GM18873 (cell line): ENCODE data around the gene ZNF180.
"Not testable (repeated sequence)": the region's sequence is repeated elsewhere in the genome, so short reads cannot be mapped to it uniquely, and the experiment has no call there.

Experiments
- ATAC-seq: cut with Tn5 transposase; IDR thresholded peaks from one replicate; pipeline ENCODE4 v1.9.1; 2021; ENCODE audit warnings: mild to moderate bottlenecking, moderate library complexity, moderate number of reproducible peaks; ENCODE audit not compliant: unreplicated experiment, low FRiP score

Gene ZNF180

DNA sequence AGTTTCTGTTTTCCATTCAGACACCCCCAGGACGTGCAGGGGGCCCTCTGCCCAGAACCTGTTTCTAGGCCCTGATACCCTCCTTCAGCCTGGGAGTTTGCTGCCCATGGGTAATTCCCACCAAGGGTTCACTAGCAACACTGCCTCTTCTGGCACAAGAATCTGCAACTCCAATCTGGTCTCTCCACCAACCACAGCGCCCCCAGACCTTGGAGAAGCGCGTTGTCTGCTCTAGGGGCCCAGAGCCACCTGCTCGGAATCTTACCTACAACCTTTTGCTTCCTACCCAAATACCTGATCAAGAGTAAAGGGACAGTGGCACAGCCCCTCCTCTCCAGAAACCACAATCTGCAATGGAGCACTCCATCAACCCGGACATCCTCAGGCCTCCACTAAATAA, 763 bp downstream of the ZNF180 start:
- no peak for ATAC-seq

DNA sequence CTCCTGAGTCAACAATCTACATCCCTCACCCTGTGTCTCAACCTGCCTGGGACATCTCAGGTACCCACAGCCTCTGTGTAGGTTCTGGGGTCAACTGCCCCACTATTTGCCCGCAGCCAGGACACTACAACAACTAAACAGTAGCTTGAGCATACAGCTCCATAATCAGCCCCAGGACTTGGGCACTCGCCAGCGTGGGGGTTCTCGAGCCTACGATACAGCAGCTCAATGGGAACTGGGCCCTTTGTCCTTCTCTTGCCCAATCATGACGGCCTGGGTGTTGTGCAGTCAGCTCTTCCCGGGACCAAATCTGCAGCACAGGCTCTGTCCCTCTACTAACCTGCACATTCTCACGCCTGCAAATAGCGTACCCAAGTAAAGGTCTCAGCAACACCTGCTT, 1.3 kb downstream of the ZNF180 start:
- no peak for ATAC-seq

DNA sequence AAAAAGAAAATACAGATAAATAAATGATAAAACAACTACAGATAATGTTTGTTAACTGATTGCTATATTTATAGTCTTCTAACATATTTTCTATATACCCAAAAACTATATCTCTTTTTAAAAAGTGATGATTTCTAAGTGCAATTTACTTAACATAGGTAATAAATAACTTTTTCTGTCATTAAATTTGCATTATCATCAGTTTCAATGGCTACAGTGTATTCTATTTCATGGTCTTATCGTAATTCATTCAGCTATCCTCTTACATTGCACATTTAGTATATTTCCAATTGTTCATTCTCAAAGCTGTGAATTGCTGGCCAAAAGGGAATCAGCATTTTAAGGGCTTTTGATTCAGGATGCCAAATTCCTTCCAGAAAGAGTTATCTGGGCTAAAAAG, 3.6 kb downstream of the ZNF180 start:
- ATAC-seq = no peak

DNA sequence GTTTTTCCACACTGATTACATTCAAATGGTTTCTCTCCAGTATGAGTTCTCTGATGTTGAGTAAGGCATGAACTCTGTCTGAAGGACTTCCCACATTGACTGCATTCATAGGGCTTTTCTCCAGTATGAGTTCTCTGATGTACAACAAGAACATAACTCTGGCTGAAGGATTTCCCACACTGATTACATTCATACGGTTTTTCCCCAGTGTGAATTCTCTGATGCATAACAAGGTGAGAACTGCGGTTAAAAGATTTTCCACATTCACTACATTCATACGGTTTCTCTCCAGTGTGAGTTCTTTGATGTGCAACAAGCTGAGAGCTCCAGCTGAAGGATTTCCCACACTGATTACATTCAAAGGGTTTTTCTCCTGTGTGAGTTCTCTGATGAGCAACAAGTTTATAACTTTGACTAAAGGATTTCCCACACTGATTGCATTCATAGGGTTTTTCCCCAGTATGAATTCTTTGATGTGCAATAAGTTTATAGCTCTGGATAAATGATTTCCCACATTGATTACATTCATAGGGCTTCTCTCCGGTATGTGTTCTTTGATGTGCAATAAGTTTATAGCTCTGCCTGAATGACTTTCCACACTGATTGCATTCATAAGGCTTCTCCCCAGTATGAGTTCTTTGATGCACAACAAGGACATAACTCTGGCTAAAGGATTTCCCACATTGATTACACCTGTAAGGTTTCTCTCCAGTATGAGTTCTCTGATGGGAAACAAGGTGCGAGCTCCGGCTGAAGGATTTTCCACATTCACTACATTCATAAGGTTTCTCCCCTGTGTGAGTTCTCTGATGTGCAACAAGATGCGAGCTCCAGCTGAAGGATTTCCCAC, 23.5 kb downstream of the ZNF180 start:
- ATAC-seq = no peak

DNA sequence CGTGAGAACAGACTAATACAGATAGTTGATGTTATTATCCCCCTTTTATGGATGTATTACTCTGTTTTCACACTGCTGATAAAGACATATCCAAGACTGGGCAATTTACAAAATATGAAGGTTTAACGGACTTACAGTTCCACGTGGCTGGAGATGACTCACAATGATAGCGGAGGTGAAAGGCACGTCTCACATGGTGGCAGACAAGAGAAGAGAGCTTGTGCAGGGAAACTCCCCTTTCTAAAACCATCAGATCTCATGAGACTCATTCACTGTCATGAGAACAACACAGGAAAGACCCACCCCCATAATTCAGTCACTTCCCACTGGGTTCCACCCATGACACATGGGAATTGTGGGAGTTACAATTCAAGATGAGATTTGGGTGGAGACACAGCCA, 31.6 kb downstream of the ZNF180 start:
- not testable (repeated sequence) for ATAC-seq

DNA sequence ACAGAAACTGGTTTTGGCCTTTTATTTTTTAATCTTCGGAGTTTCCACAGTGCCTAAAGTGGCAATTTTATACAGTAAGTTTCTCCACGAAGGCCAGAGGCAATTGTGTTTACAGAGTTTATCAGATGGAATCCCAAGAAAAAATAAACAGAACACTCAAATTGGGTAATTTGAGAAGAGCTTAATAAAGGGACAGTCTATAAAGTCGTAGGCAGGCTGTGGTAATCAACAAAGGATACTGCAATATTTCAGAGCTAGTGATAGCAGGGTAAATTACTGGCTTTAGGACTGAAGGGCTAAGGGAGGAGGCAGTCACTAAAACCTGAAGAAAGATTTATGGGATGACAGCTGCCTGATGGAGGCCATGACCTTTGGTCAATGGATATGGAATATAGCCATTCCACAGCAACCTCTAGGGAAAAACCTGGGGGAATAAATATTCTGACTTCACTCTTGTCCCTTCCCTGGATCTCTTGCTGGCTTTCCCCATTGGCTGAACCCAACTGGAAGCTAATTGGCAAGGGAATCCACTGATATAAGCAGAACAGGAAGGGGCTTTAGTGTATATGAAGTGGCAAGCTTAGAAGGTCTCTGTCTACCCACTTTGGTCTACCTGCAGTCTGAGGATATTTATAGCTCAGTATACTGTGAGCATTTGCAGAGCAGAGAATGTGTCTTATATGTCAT, 37.6 kb downstream of the ZNF180 start:
- ATAC-seq = not testable (repeated sequence)

DNA sequence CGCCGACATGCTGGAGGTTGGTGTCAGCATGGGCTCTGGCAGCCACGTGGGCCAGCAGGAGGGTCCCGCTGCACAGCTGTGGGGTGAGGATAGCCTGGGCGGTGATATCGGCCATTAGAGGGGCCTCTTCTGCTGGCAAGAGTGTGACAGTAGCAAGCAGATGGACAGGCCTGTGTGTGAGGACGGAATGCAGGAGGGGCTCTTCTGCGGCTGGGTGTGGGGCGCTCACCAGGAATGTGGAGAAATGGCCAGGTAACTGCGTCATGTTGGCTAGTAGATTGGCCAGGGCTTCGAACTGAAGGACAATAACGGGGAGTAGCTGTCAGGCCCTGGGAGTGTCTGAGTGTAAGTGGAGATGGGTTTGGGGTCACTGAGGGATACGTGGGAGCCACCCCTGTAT, 44.3 kb downstream of the ZNF180 start:
- ATAC-seq = not testable (repeated sequence)

DNA sequence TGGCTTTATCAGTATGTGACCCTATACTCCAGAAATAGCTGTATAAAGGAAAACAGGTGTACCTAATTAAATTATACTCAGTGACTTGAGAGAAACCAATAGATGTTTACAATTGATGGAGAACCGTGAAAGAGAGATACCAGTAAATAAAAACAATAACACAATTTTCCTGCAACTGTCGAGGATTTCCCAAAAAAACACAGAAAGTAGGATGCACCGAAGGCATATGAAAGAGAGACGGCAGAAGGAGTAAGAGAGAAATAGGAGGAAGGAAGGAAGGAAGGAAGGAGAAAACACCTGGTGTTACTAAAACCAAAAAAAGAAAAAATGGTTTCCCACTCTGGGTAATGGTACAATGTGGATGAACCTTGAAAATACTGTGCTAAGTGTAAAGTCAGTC, 45.2 kb downstream of the ZNF180 start:
- no peak for ATAC-seq

DNA sequence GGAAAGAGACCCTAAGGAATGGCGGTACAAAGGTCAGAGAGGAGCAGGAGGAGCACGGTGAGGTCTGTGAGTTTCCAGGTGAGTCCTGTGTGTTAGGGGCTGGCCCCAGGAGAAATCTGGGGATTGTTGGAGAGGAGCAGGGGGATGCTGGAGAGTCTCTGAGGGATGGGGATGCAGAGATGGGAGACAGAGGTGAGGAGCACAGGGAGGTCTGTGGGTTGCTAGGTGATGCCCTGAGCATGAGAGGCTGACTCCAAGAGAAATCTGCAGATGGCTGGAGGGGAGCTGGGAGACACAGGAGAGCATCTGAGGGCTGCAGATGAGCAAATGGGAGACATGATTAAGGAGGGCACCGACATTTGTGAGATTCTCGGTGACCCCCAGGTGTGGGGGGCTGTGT, 48.0 kb downstream of the ZNF180 start:
- ATAC-seq = no peak

DNA sequence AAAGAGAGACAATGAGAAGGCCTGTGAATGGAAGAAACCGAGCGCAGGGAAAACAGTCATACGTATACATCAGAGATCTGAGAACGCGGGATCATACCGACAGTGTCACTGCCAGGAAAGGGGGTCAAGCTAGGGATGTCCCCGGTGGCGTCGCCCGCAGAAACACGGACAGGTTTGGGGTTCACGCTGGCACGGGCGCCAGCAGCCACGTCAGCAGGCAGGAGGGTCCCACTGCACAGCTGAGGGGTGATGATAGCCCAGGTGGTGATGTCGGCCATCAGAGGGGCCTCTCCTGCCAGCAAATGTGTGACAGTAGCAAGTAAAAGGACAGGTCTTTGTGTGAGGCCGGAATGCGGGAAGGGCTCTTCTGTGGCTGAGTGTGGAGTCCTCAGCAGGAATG, 48.6 kb downstream of the ZNF180 start:
- no peak for ATAC-seq

DNA sequence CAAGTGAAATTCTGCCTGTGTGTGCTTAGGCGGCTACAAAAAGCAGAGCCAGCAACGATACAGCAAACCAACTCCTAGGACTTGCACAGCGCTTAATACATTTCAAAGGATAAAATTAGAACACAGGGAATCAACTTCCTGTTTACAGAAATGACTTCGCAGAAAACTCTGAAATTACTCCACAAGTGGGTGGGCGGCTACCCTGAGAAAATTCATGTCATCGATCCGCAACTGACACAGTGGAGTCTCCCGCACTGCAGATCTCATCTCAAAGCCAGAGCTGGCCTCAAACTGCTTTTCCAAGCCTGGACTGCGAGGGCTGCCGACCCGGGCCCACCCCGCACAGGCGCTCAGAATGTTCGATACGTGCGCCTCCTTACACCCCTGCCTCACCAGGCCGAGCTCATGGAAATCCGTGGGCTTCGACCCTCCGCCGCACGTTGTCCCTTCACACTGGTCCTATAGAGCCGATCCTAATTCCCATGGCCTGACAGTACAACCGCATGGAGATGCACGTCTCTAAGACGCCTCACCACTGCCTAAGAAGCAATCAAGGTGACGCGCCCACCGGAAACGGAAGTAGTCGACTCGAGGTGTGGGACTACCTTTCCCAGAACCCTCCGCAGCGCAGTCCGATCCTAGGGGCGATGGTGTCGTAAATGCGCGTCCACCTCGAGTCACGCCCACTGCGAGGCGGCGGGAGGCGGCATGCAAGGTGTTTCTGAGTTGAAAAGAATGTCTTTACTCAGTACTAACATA, 52.2 kb downstream of the ZNF180 start, which contains the start of gene ZNF229:
TSS of gene ZNF229 (minus strand) at position 557 of the 759 bp plus-strand sequence. CDS start 5,625 bp downstream, outside the sequence.
- no peak for ATAC-seq

DNA sequence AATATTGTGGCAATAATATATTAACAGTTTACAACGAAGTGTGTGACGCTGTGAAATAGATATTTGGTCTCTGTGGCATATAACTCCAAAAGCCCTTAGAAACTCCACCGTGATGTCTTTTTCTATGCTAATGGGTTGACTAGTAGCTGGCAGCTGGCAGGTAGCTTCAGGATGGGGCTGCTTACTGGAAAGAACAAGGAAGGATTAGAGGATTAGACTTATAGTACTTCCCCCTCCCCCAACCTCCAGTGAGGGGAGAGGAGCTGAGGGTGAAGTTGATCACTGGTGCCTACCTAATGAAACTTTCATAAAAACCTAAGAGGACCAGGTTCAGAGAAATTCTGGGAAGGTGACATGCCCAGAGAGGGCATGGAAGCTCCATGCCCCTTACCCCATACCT, 61.9 kb downstream of the ZNF180 start:
- no peak for ATAC-seq

DNA sequence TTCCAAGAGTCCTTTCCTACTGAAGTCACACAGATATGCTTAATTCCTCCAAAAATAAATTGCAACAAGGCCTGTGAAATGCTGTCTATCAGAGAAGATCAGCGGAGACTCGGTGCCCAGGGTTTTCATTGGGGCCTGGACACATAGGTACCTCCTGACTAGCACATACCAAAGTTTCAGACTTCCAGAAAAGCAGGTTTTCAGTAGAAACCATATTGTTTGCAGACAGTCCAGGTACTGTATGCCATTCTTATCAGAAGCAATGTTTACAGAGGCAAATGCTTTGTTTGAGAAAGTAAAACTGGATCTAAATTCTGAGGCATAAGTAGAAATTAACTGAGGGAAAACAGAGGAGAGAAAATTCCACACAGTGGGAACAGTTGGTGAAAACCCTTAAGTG, 64.9 kb downstream of the ZNF180 start:
- no peak for ATAC-seq

DNA sequence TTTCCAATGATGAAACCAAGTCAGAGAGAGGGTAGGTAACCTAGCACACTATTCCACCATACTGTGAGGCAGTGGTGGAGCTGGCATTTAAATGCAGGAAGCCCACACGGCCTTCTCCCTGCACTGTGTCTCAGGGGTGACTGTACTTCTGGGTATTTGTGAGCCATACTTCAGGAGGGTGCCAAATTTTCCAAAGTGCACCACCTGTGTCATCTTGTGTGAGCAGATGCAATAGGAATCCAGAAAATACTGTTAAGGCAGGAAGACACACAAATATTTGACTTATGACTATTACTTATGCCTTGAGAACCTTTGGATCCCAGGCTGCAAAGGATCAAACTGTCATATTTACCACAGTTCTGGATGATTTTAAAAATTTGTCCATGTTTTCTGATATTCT, 69.4 kb downstream of the ZNF180 start:
- ATAC-seq = no peak
